GM12878 (cell line): ENCODE results near the gene IRGQ. TPM values are rescaled to one million over a fixed set of nuclear protein-coding genes. Genes with fewer than 3 reads are reported as not detected.

Experiments used
- ATAC-seq: fragments of 200-7000 bp; cut with Tn5 transposase; 3 replicates; pipeline ENCODE4 v1.9.1; 2020; ENCODE audit warnings: mild to moderate bottlenecking, moderate library complexity
- BruUV-seq: library from RNA; stranded (reverse); fragments of 400-500 nt; replicated peaks from 2 replicates; lab custom pipeline; 2021; lab: Mats Ljungman, UMichigan
- CTCF ChIA-PET: fragments of 300-600 bp; sonication (Branson Sonifier 250); formaldehyde crosslinking; extraction: SDS; loops from one replicate; lab custom pipeline; 2021; ENCODE audit warnings: inconsistent platforms; lab: Yijun Ruan, JAX
- POLR2A ChIA-PET: fragments of 350-600 bp; formaldehyde crosslinking; extraction: SDS; loops from one replicate; lab custom pipeline; 2021; ENCODE audit warnings: inconsistent platforms; lab: Charles Lee
- RAD21 ChIA-PET: fragments of 300-600 bp; sonication (Branson Sonifier 250); formaldehyde crosslinking; loops from one replicate; lab custom pipeline; 2023; ENCODE audit warnings: antibody characterized with exemption; ENCODE audit not compliant: unreplicated experiment; lab: Charles Lee
- SMC1A ChIA-PET: fragments of 300-600 bp; sonication (Branson Sonifier 250); formaldehyde crosslinking; loops from one replicate; lab custom pipeline; 2023; ENCODE audit not compliant: unreplicated experiment, uncharacterized antibody; lab: Charles Lee
- DNase-seq: peaks from one replicate; pipeline ENCODE4 v3.0.0-alpha.2; 2011; ENCODE audit warnings: low read depth, low spot score
- FAIRE-seq: peaks from 3 replicates; lab custom pipeline; 2011; peaks lifted over from hg19 to GRCh38; lab: Jason Lieb, UNC
- H2AFZ ChIP-seq: 2 replicates; pipeline ENCODE4 v1.6.0; 2011; ENCODE audit warnings: low read depth, low read length, control low read depth; ENCODE audit not compliant: control insufficient read depth
- H3K27ac ChIP-seq: 2 replicates; pipeline ENCODE4 v1.5.1; 2011; ENCODE audit warnings: control low read depth; ENCODE audit not compliant: control insufficient read depth, insufficient read depth
- H3K27me3 ChIP-seq, 2 experiments: replicated peaks in 1 of 2; 2 replicates each; pipeline versions ENCODE4 v1.6.0 to v1.6.1; 2011; ENCODE audit warnings: low read length in 1 of 2; ENCODE audit not compliant: control insufficient read depth in 2 of 2, insufficient read depth in 2 of 2
- H3K36me3 ChIP-seq, 2 experiments: 2 replicates each; pipeline ENCODE4 v1.5.1; 2011; ENCODE audit warnings: low read length in 1 of 2; ENCODE audit not compliant: control insufficient read depth in 2 of 2, insufficient read depth in 2 of 2
- H3K4me1 ChIP-seq: 2 replicates; pipeline ENCODE4 v1.6.1; 2011; ENCODE audit warnings: mild to moderate bottlenecking, low read length, moderate library complexity, mixed read lengths; ENCODE audit not compliant: control insufficient read depth, insufficient read depth
- H3K4me2 ChIP-seq: 2 replicates; pipeline ENCODE4 v1.6.0; 2011; ENCODE audit warnings: control low read depth; ENCODE audit not compliant: control insufficient read depth, insufficient read depth
- H3K4me3 ChIP-seq: fragments of 200-600 bp; sonication (generic); 2 replicates; pipeline ENCODE4 v1.5.1; 2016
- H3K79me2 ChIP-seq: 2 replicates; pipeline ENCODE4 v1.6.0; 2011; ENCODE audit warnings: low read length; ENCODE audit not compliant: control insufficient read depth, insufficient read depth
- H3K9ac ChIP-seq: 2 replicates; pipeline ENCODE4 v1.8.0; 2011; ENCODE audit warnings: low read length, control low read depth, mixed read lengths; ENCODE audit not compliant: control insufficient read depth, insufficient read depth
- H3K9me3 ChIP-seq: replicated peaks from 3 replicates; pipeline ENCODE4 v1.5.1; 2011; ENCODE audit warnings: mild to moderate bottlenecking, low read length; ENCODE audit not compliant: control insufficient read depth, insufficient read depth
- H4K20me1 ChIP-seq: 2 replicates; pipeline ENCODE4 v1.6.0; 2011; ENCODE audit not compliant: control insufficient read depth, insufficient read depth
- ATF2 ChIP-seq: IDR thresholded peaks from 2 replicates; pipeline ENCODE4 v1.6.1; 2012; ENCODE audit warnings: low read length, inconsistent platforms
- BCLAF1 ChIP-seq: fragments of 450-650 bp; IDR thresholded peaks from 2 replicates; pipeline ENCODE4 v1.6.1; 2017; ENCODE audit warnings: antibody characterized with exemption, mild to moderate bottlenecking, moderate library complexity
- DPF2 ChIP-seq: fragments of 450-650 bp; IDR thresholded peaks from 2 replicates; pipeline ENCODE4 v1.6.1; 2017; ENCODE audit warnings: mild to moderate bottlenecking
- EED ChIP-seq: sonication (generic); IDR thresholded peaks from 2 replicates; pipeline ENCODE4 v1.6.1; 2016; ENCODE audit warnings: antibody characterized with exemption, low read depth
- IKZF2 ChIP-seq, 2 experiments: fragments of 450-650 bp; IDR thresholded peaks; 2 replicates each; pipeline ENCODE4 v1.6.1; 2017; ENCODE audit warnings: mild to moderate bottlenecking in 2 of 2, moderate library complexity in 2 of 2
- LARP7 ChIP-seq: fragments of 450-650 bp; IDR thresholded peaks from 2 replicates; pipeline ENCODE4 v1.6.1; 2017; ENCODE audit warnings: mild to moderate bottlenecking
- MEF2A ChIP-seq: IDR thresholded peaks from 2 replicates; pipeline ENCODE4 v1.6.1; 2011; ENCODE audit warnings: low read depth, mild to moderate bottlenecking, low read length, moderate library complexity; ENCODE audit not compliant: insufficient read depth
- MEF2B ChIP-seq: fragments of 450-650 bp; IDR thresholded peaks from 2 replicates; pipeline ENCODE4 v1.6.1; 2018; ENCODE audit warnings: mild to moderate bottlenecking, moderate library complexity; ENCODE audit not compliant: partially characterized antibody, poor library complexity, severe bottlenecking
- MLLT1 ChIP-seq: fragments of 450-650 bp; IDR thresholded peaks from 2 replicates; pipeline ENCODE4 v1.6.1; 2016; ENCODE audit warnings: mild to moderate bottlenecking
- MTA2 ChIP-seq: fragments of 450-650 bp; IDR thresholded peaks from 2 replicates; pipeline ENCODE4 v1.6.1; 2016; ENCODE audit warnings: low read depth, mild to moderate bottlenecking, moderate library complexity
- POLR2AphosphoS5 ChIP-seq: IDR thresholded peaks from 2 replicates; pipeline ENCODE4 v1.6.1; 2011; ENCODE audit warnings: mild to moderate bottlenecking, low read length, inconsistent platforms
- RUNX3 ChIP-seq: IDR thresholded peaks from 2 replicates; pipeline ENCODE4 v1.6.1; 2012; ENCODE audit warnings: low read length, inconsistent platforms
- SIX5 ChIP-seq: IDR thresholded peaks from 2 replicates; pipeline ENCODE4 v1.6.1; 2011; ENCODE audit warnings: mild to moderate bottlenecking, low read depth, low read length, moderate library complexity; ENCODE audit not compliant: severe bottlenecking
- SMAD5 ChIP-seq: IDR thresholded peaks from 2 replicates; pipeline ENCODE4 v1.6.1; 2016; ENCODE audit warnings: antibody characterized with exemption, low read depth
- SUZ12 ChIP-seq: fragments of 200-600 bp; sonication (generic); IDR thresholded peaks from one replicate; pipeline ENCODE4 v1.6.1; 2018; ENCODE audit warnings: antibody characterized with exemption, mild to moderate bottlenecking; ENCODE audit not compliant: unreplicated experiment
- ZSCAN29 ChIP-seq: fragments of 450-650 bp; IDR thresholded peaks from 2 replicates; pipeline ENCODE4 v1.6.1; 2017; ENCODE audit warnings: mild to moderate bottlenecking, moderate library complexity
- WGBS: methylation state at CpG from one replicate; pipeline ENCODE4 v1.1.6; 2016; ENCODE audit warnings: low lambda C conversion rate; ENCODE audit not compliant: insufficient replicate concordance, insufficient coverage; ENCODE audit errors: missing lambda C conversion rate; 5-methylcytosine and 5-hydroxymethylcytosine counted together
- in situ Hi-C: fragments of 300-500 bp; cut with MboI; formaldehyde crosslinking; loops from 9 replicates; pipeline ENCODE4 v1.14.3; 2018; ENCODE audit warnings: mixed read lengths
- intact Hi-C: fragments of 100-400 bp; cut with micrococcal nuclease; formaldehyde crosslinking; loops from one replicate; pipeline ENCODE4 v1.14.2; 2022; ENCODE audit not compliant: unreplicated experiment
- polyA plus RNA-seq, 11 experiments: library from polyadenylated mRNA; depleted of rRNA in 4 of 11; unstranded in 6 of 11; stranded (reverse) in 5 of 11; fragments of >200 nt; fragmentation: Nextera tagmentation in 4 of 11; fragmentation: Illumina TruSeq in 1 of 11; extraction: Ambion mirVana in 4 of 11; extraction: Trizol in 1 of 11; gene quantifications; 1 replicate in 1 of 11; 2 replicates in 10 of 11; pipeline versions ENCODE4 v1.2.1 to v1.2.3, GENCODE V29; 2011 to 2016; ENCODE audit warnings: inconsistent platforms in 2 of 11, missing spikeins in 2 of 11, low read depth in 1 of 11
- total RNA-seq, 4 experiments: library from RNA; depleted of rRNA in 3 of 4; stranded (reverse); fragments of >200 nt in 3 of 4; fragmentation: Illumina TruSeq in 1 of 4; extraction: Trizol in 1 of 4; gene quantifications; 2 replicates each; pipeline versions ENCODE4 v1.2.1 to v1.2.3, GENCODE V29; 2013 to 2021
- TF ChIP-seq, protein P1 (sequence below): IDR thresholded peaks from 2 replicates; pipeline ENCODE4 v1.6.1; 2011; ENCODE audit warnings: low read depth, low read length, improper control_type of control experiment, borderline replicate concordance

Gene IRGQ
- total and polyA plus RNA-seq, 10 of the 15 experiments (the other 5 are each of a cell fraction or from before 2014, with no cell fraction given): 3.3 to 20.8 (median 9.0) TPM

DNA sequence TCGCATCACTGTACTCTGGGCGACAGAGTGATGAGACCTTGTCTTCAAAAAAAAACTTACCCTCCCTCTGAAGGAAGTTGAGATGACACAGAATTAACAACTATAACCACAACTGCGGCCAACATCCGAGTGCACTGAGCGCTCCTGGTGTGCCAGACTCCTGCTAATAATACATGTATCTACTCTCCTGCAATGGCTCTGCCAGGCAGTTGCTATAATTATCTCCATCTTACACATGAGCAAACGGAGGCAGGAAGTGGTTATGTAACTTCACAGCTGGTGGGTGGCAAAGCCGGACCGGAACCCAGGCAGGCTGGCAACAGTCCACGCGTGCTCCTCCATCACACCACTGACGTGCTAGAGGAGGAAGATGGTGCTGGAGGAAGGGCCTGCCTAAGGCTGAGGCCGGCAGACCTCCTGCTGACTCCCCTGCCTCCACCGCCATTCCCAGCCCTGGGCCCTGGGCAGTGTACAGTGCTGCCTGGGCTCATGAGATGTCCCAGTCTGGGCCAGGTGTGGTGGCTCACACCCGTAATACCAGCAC lies 33.2 kb downstream of the IRGQ start:
- Histone ChIP-seq H4K20me1 (no peaks in the 10 kb centered on the region), H3K27me3 (no peaks in the 10 kb centered on the region), H3K4me2 (peak overlapping the region; percentile 67), H3K9me3 (no peaks in the 10 kb centered on the region), H3K9ac (no peak overlapping the region), H3K36me3 (no peaks in the 10 kb centered on the region; a peak in 1 of 4 replicates), H3K4me3 (no peak overlapping the region), H2AFZ (peak overlapping the region; percentile 67), H3K27ac (peak overlapping the region; percentile 62), H3K4me1 (peaks cover 12% of the 10 kb centered on the region), H3K79me2 (no peaks in the 10 kb centered on the region)
- RAD21 ChIA-PET: interaction anchor here (0.6 to 1.8 kb wide), 2 partner anchors 30 to 32 kb away, joined by 3 to 11 read pairs; partner anchors contain the start of gene ZNF575
- in situ Hi-C loops: no loop called here
- ATAC-seq (peak; percentile 92), FAIRE-seq (peak; percentile 31), DNase-seq (peak; percentile 91)
- 2% methylated on average over 14 of the region's 14 CpGs for whole genome bisulfite sequencing
- POLR2A ChIA-PET: interaction anchor here (0.9 kb wide), 1 partner anchor 38 kb away, joined by 10 read pairs; no protein-coding TSS in a partner anchor
- no TSS peak for BruUV-seq
- intact Hi-C loops: no loop called here
- SMC1A ChIA-PET: interaction anchor here (1.0 kb wide), 1 partner anchor 12 kb away, joined by 4 read pairs; the partner anchor contains the start of gene XRCC1
- CTCF ChIA-PET: interaction anchor here (0.6 to 2.3 kb wide), 3 partner anchors 8 to 162 kb away, joined by 3 to 13 read pairs (median 8); no protein-coding TSS in a partner anchor
- no peak for TF ChIP-seq BCLAF1
- TF ChIP-seq RUNX3: peak; percentile 90
- no peak for TF ChIP-seq SUZ12
- 0 out of 2 replicates have a peak, but pooled peaks have one; percentile 58 for TF ChIP-seq MEF2A
- TF ChIP-seq SIX5: no peak
- peak; percentile 62; the same call in 1 of the 2 replicates for TF ChIP-seq MTA2
- TF ChIP-seq MEF2B: peak; percentile 83
- TF ChIP-seq SMAD5: no peak
- TF ChIP-seq ZSCAN29: no peak
- TF ChIP-seq, protein P1, sequence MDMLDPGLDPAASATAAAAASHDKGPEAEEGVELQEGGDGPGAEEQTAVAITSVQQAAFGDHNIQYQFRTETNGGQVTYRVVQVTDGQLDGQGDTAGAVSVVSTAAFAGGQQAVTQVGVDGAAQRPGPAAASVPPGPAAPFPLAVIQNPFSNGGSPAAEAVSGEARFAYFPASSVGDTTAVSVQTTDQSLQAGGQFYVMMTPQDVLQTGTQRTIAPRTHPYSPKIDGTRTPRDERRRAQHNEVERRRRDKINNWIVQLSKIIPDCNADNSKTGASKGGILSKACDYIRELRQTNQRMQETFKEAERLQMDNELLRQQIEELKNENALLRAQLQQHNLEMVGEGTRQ: no peak
- peak; percentile 67; the same call in 1 of the 2 replicates for TF ChIP-seq LARP7
- peak; percentile 32; the same call in 1 of the 2 replicates for TF ChIP-seq ATF2
- no peak for TF ChIP-seq POLR2AphosphoS5
- TF ChIP-seq MLLT1: 0 out of 2 replicates have a peak, but pooled peaks have one; percentile 40
- peak; percentile 85 for TF ChIP-seq DPF2
- peak; percentile 59; the same call in 1 of the 2 replicates for TF ChIP-seq EED
- TF ChIP-seq IKZF2 (IDR thresholded peaks at IDR 0.05): peak; percentile 58 to 74; a peak in 3 of 4 replicates
